Astrocyte (in vitro differentiated cells and primary cell): ENCODE data around the gene EVA1B.

ENCODE experiments used
- EZH2 ChIP-seq: IDR thresholded peaks from 2 replicates; pipeline ENCODE4 v1.6.1; 2012; ENCODE audit warnings: mild to moderate bottlenecking, low read length, inconsistent platforms; ENCODE audit not compliant: insufficient read depth
- TF ChIP-seq, protein P1 (sequence below): IDR thresholded peaks from 2 replicates; pipeline ENCODE4 v1.5.1; 2011; ENCODE audit warnings: low read depth, mild to moderate bottlenecking, inconsistent platforms, low read length, moderate library complexity; ENCODE audit not compliant: insufficient read depth

DNA sequence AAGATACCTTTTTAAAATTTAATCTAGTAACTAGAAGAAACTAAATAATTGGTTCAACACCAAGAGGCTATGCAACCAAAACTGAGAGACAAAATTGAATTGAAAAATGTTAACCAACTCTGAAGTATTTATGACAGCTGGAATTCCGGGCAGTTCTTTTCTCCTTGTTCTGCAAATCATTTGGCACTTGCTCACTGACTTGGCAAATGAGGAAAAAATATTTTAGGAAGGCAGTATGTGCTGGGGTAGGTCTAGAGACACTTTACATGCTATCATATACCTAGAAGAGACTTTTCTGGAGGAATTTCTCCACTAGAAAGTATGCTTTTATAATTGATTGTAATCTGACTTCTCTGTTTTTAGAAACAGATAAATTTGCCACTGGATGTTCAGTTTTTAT, 39.4 kb downstream of the EVA1B start:
- TF ChIP-seq, protein P1, sequence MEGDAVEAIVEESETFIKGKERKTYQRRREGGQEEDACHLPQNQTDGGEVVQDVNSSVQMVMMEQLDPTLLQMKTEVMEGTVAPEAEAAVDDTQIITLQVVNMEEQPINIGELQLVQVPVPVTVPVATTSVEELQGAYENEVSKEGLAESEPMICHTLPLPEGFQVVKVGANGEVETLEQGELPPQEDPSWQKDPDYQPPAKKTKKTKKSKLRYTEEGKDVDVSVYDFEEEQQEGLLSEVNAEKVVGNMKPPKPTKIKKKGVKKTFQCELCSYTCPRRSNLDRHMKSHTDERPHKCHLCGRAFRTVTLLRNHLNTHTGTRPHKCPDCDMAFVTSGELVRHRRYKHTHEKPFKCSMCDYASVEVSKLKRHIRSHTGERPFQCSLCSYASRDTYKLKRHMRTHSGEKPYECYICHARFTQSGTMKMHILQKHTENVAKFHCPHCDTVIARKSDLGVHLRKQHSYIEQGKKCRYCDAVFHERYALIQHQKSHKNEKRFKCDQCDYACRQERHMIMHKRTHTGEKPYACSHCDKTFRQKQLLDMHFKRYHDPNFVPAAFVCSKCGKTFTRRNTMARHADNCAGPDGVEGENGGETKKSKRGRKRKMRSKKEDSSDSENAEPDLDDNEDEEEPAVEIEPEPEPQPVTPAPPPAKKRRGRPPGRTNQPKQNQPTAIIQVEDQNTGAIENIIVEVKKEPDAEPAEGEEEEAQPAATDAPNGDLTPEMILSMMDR, result no peak
- no peak for TF ChIP-seq EZH2
